ENCODE data around the gene RGSL1. TPM values are rescaled to one million over a fixed set of nuclear protein-coding genes. Genes with fewer than 3 reads are reported as not detected.

The RGSL1 gene
- total RNA-seq, 1 donor from 2014 or later: not detected

GRCh38 chr1:182556279-182556678, 106.3 kb downstream of the RGSL1 start:
- no peak overlapping the region for H3K4me3 ChIP-seq (ENCODE audit: low read depth, low read length)
- DNase-seq (ENCODE audit: low read depth): no peak
- no peak for TF ChIP-seq CTCF (conservative IDR thresholded peaks at IDR 0.05; ENCODE audit: low read depth, low read length)

- no peak for DNase-seq (ENCODE audit: low read depth)
- TF ChIP-seq CTCF (conservative IDR thresholded peaks at IDR 0.05; ENCODE audit: low read depth, low read length): no peak
- no peak overlapping the region for H3K4me3 ChIP-seq (ENCODE audit: low read depth, low read length)
These were observed 110.5 kb downstream of the RGSL1 start for GRCh38 chr1:182560392-182560984.

- DNase-seq (ENCODE audit: low read depth): no peak
- TF ChIP-seq CTCF (conservative IDR thresholded peaks at IDR 0.05; ENCODE audit: low read depth, low read length): no peak
- H3K4me3 ChIP-seq (ENCODE audit: low read depth, low read length): no peak overlapping the region
These were observed 111.5 kb downstream of the RGSL1 start for GRCh38 chr1:182561456-182561855.

- no peak for TF ChIP-seq CTCF (conservative IDR thresholded peaks at IDR 0.05; ENCODE audit: low read depth, low read length)
- no peak for DNase-seq (ENCODE audit: low read depth)
- no peak overlapping the region for H3K4me3 ChIP-seq (ENCODE audit: low read depth, low read length)
These were observed 113.1 kb downstream of the RGSL1 start for GRCh38 chr1:182563095-182563494.

GRCh38 chr1:182564406-182565004, 114.6 kb downstream of the RGSL1 start:
- H3K4me3 ChIP-seq (ENCODE audit: low read depth, low read length): no peak overlapping the region
- TF ChIP-seq CTCF (conservative IDR thresholded peaks at IDR 0.05; ENCODE audit: low read depth, low read length): no peak
- DNase-seq (ENCODE audit: low read depth): no peak

- no peak for DNase-seq (ENCODE audit: low read depth)
- no peak for TF ChIP-seq CTCF (conservative IDR thresholded peaks at IDR 0.05; ENCODE audit: low read depth, low read length)
These were observed 115.6 kb downstream of the RGSL1 start for GRCh38 chr1:182565537-182565936.

GRCh38 chr1:182567629-182568028, 117.7 kb downstream of the RGSL1 start:
- TF ChIP-seq CTCF (conservative IDR thresholded peaks at IDR 0.05; ENCODE audit: low read depth, low read length): no peak
- no peak overlapping the region for H3K4me3 ChIP-seq (ENCODE audit: low read depth, low read length)
- no peak for DNase-seq (ENCODE audit: low read depth)

More at GRCh38 chr1:182565537-182565936, 115.6 kb downstream of the RGSL1 start:
- H3K4me3 ChIP-seq (ENCODE audit: low read depth, low read length): no peak overlapping the region

Measured in epithelial cell of proximal tubule (primary cell).